Measurements from ENCODE around the gene DIP2C.

The DIP2C gene

DNA sequence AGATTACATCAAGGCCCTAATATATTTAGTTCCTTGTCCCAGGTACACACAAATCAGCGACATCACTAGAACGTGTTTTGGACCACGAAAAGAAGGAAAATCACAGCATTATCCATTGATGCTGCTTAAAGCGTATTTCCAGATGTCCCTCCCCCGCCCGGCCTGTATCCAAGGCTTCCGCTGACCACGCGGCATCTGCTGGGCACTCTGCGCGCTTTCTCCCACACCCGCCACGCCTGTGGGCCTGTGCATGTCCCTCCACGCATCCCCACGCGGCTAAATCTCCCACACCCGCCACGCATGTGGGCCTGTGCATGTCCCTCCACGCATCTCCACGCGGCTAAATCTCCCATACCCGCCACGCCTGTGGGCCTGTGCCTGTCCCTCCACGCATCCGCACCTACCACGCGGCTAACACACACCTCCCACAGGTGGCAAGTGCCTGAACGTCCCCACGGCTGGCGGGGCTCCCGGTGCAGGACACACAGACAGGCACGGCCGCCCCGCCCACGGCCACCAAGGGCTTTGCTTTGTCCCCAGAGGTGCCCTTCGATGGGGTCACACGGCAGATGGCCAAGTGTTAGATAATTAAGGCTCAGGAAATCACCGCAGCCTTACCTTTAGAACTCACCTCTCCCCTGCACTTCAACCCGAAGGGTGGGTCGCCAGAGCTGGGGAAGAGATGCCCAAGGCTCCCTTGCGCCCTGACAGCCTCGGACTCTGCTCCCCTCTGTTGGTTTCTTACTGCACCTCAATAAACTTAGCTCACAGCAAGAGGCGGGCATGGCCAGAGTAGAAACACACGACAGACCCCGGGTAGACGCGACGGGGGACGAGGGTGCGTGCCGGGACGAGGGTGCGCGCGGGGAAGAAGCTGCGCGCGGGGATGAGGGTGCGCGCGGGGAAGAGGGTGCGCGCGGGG, 49.5 kb downstream of the DIP2C start:
- no peaks in the 10 kb centered on the region for H3K36me3 ChIP-seq (ENCODE audit: control insufficient read depth, insufficient read depth, low read length)
- no peak for DNase-seq (ENCODE audit: extremely low read depth, insufficient read length)
- no peaks in the 10 kb centered on the region; the same call in 1 of the 2 replicates for H3K27me3 ChIP-seq (replicated peaks; ENCODE audit: control insufficient read depth, insufficient read depth, low read length)
- no peak overlapping the region for H3K4me3 ChIP-seq (replicated peaks; ENCODE audit: low read depth, low read length)
- TF ChIP-seq, protein P1, sequence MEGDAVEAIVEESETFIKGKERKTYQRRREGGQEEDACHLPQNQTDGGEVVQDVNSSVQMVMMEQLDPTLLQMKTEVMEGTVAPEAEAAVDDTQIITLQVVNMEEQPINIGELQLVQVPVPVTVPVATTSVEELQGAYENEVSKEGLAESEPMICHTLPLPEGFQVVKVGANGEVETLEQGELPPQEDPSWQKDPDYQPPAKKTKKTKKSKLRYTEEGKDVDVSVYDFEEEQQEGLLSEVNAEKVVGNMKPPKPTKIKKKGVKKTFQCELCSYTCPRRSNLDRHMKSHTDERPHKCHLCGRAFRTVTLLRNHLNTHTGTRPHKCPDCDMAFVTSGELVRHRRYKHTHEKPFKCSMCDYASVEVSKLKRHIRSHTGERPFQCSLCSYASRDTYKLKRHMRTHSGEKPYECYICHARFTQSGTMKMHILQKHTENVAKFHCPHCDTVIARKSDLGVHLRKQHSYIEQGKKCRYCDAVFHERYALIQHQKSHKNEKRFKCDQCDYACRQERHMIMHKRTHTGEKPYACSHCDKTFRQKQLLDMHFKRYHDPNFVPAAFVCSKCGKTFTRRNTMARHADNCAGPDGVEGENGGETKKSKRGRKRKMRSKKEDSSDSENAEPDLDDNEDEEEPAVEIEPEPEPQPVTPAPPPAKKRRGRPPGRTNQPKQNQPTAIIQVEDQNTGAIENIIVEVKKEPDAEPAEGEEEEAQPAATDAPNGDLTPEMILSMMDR (IDR thresholded peaks at IDR 0.05; ENCODE audit: insufficient read depth, low read length, poor library complexity, severe bottlenecking), result no peak

DNA sequence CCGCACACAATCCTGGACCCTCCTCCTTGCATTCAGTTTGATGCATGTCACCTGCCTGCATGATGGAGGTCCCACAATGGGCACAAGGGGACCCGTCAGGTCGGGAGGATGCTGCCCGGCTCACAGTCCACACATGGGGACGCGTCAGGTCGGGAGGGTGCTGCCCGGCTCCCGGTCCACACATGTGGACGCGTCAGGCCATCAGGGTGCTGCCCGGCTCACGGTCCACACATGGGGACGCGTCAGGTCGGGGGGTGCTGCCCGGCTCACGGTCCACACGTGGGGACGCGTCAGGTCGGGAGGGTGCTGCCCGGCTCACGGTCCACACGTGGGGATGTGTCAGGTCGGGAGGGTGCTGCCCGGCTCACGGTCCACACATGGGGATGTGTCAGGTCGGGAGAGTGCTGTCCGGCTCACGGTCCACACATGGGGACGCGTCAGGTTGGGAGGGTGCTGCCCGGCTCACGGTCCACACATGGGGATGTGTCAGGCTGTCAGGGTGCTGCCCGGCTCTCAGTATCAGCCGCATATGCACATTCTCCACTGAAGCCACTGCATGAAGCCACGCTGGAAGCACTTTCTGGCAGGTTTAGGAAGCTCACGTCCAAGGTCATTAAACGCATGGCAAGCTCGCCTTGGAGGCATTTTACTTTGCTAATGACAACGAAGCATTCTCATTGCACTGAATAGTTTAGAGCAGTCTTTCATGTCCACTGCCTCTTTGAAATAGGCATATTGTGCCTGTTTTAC, 50.3 kb downstream of the DIP2C start:
- H3K4me3 ChIP-seq (replicated peaks; ENCODE audit: low read depth, low read length), result no peak overlapping the region

DNA sequence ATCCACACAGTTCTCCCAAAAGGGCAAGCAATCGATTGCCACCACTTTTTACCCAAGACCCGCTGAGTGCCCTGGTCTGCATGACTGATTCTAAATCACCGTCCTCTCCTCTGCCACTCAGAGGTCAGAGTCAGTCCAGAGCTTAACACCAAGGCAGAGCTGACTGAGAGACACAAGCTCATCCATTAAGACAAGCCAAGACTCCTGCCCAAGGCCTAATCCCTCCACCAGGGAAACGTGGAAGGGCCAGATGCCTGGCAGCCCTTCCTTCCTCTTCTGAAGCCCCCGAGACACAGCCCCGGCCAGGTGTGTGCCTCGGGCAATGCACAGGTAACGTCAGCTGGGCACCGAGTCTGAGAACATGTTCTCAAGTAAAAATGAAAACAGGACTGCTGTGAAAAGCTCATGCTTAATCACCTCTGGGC, 51.7 kb downstream of the DIP2C start:
- DNase-seq (ENCODE audit: extremely low read depth, insufficient read length), result no peak
- Histone ChIP-seq H3K27me3 (replicated peaks; ENCODE audit: control insufficient read depth, insufficient read depth, low read length) (no peaks in the 10 kb centered on the region; the same call in 1 of the 2 replicates), H3K4me3 (replicated peaks; ENCODE audit: low read depth, low read length) (no peak overlapping the region), H3K36me3 (ENCODE audit: control insufficient read depth, insufficient read depth, low read length) (no peaks in the 10 kb centered on the region)
- TF ChIP-seq, protein P1 (IDR thresholded peaks at IDR 0.05; ENCODE audit: insufficient read depth, low read length, poor library complexity, severe bottlenecking), result no peak

More for the DNA sequence above, 50.3 kb downstream of the DIP2C start:
- no peaks in the 10 kb centered on the region; the same call in 1 of the 2 replicates for H3K27me3 ChIP-seq (replicated peaks; ENCODE audit: control insufficient read depth, insufficient read depth, low read length)
- DNase-seq (ENCODE audit: extremely low read depth, insufficient read length), result no peak
- TF ChIP-seq, protein P1 (IDR thresholded peaks at IDR 0.05; ENCODE audit: insufficient read depth, low read length, poor library complexity, severe bottlenecking), result no peak
- H3K36me3 ChIP-seq (ENCODE audit: control insufficient read depth, insufficient read depth, low read length), result no peaks in the 10 kb centered on the region

DNA sequence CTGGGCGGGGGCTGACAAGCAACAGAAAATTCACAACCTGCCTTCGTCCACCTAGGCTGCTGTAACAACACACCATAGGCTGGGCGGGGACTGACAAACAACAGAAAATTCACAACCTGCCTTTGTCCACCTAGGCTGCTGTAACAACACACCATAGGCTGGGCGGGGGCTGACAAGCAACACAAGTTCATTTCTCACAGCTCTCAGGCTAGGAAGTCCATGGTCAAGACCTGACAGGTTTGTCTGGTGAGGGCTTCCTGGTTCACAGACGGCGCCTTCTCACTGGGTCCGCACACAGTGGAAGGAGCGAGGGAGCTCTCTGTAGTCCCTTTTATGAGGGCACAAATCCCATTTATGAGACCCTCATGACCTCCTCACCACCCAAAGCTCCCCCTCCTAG, 52.2 kb downstream of the DIP2C start:
- Histone ChIP-seq H3K4me3 (replicated peaks; ENCODE audit: low read depth, low read length) (no peak overlapping the region), H3K27me3 (replicated peaks; ENCODE audit: control insufficient read depth, insufficient read depth, low read length) (no peaks in the 10 kb centered on the region; the same call in 1 of the 2 replicates), H3K36me3 (ENCODE audit: control insufficient read depth, insufficient read depth, low read length) (no peaks in the 10 kb centered on the region)
- no peak for DNase-seq (ENCODE audit: extremely low read depth, insufficient read length)
- TF ChIP-seq, protein P1 (IDR thresholded peaks at IDR 0.05; ENCODE audit: insufficient read depth, low read length, poor library complexity, severe bottlenecking), result no peak

DNA sequence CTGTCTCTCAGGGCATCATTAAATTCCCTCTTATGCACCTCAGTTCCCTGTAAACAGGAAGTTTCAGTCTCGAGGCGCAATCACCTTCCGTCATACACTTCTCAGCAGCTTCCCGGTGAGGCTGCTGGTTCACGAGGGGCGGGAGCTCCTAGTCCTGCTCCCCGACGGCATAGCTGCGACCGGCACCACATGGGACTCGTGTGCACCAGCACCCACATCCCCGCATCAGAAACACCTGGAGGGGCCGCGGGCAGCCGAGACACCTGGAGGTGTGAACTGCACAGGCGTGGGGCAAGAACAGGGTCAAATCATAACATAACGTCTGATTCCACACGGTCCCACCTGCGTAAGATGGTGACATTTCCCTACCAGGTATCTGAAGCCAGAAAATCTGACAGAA, 52.7 kb downstream of the DIP2C start:
- Histone ChIP-seq H3K4me3 (replicated peaks; ENCODE audit: low read depth, low read length) (no peak overlapping the region), H3K27me3 (replicated peaks; ENCODE audit: control insufficient read depth, insufficient read depth, low read length) (no peaks in the 10 kb centered on the region; the same call in 1 of the 2 replicates), H3K36me3 (ENCODE audit: control insufficient read depth, insufficient read depth, low read length) (no peaks in the 10 kb centered on the region)
- DNase-seq (ENCODE audit: extremely low read depth, insufficient read length), result no peak
- TF ChIP-seq, protein P1 (IDR thresholded peaks at IDR 0.05; ENCODE audit: insufficient read depth, low read length, poor library complexity, severe bottlenecking), result no peak
